GM23248 (cell line): Measurements from ENCODE around the gene ADGRV1. TPM values are rescaled to one million over a fixed set of nuclear protein-coding genes. Genes with fewer than 3 reads are reported as not detected.
A peak's percentile ranks its signal among the peaks of the same experiment; 100 is the strongest.

Experiments
- DNase-seq: peaks from one replicate; pipeline ENCODE4 v3.0.0-alpha.2; 2015
- H2AFZ ChIP-seq: fragments of 200-600 bp; sonication (generic); 2 replicates; pipeline ENCODE4 v1.6.1; 2016; ENCODE audit warnings: antibody characterized with exemption
- H3F3A ChIP-seq: fragments of 200-600 bp; sonication (generic); 2 replicates; pipeline ENCODE4 v1.6.1; 2016; ENCODE audit warnings: mild to moderate bottlenecking, antibody characterized with exemption, mixed run types; ENCODE audit not compliant: insufficient read depth
- H3K27ac ChIP-seq: fragments of 200-600 bp; sonication (generic); 2 replicates; pipeline ENCODE4 v1.5.1; 2016; ENCODE audit warnings: mild to moderate bottlenecking
- H3K27me3 ChIP-seq: fragments of 200-600 bp; sonication (generic); replicated peaks from 2 replicates; pipeline ENCODE4 v1.6.1; 2016; ENCODE audit warnings: mild to moderate bottlenecking; ENCODE audit not compliant: insufficient read depth
- H3K36me3 ChIP-seq: fragments of 200-600 bp; sonication (generic); 2 replicates; pipeline ENCODE4 v1.6.1; 2016; ENCODE audit warnings: low read depth, mild to moderate bottlenecking
- H3K4me1 ChIP-seq: fragments of 200-600 bp; sonication (generic); 2 replicates; pipeline ENCODE4 v1.6.1; 2016; ENCODE audit warnings: mild to moderate bottlenecking; ENCODE audit not compliant: insufficient read depth
- H3K4me2 ChIP-seq: fragments of 200-600 bp; sonication (generic); one replicate; pipeline ENCODE4 v1.6.1; 2016; ENCODE audit warnings: mild to moderate bottlenecking; ENCODE audit not compliant: unreplicated experiment
- H3K4me3 ChIP-seq: fragments of 200-600 bp; sonication (generic); 2 replicates; pipeline ENCODE4 v1.5.1; 2016; ENCODE audit warnings: mild to moderate bottlenecking
- H3K79me2 ChIP-seq: fragments of 200-600 bp; sonication (generic); 2 replicates; pipeline ENCODE4 v1.6.1; 2016; ENCODE audit warnings: mild to moderate bottlenecking; ENCODE audit not compliant: insufficient read depth
- H3K9ac ChIP-seq: fragments of 200-600 bp; sonication (generic); 2 replicates; pipeline ENCODE4 v1.6.1; 2016; ENCODE audit warnings: mild to moderate bottlenecking
- H3K9me2 ChIP-seq: fragments of 200-600 bp; sonication (generic); 2 replicates; pipeline ENCODE4 v1.6.1; 2016; ENCODE audit warnings: mixed run types, mild to moderate bottlenecking, moderate library complexity; ENCODE audit not compliant: insufficient read depth
- H3K9me3 ChIP-seq: fragments of 200-600 bp; sonication (generic); one replicate; pipeline ENCODE4 v1.6.1; 2017; ENCODE audit warnings: low read depth
- H4K20me1 ChIP-seq: fragments of 200-600 bp; sonication (generic); 2 replicates; pipeline ENCODE4 v1.6.0; 2016; ENCODE audit not compliant: insufficient read depth
- EZH2 ChIP-seq: fragments of 200-600 bp; sonication (generic); IDR thresholded peaks from 2 replicates; pipeline ENCODE4 v1.6.1; 2018; ENCODE audit warnings: antibody characterized with exemption, mild to moderate bottlenecking; ENCODE audit not compliant: insufficient read depth, poor library complexity, severe bottlenecking
- EZH2phosphoT487 ChIP-seq: fragments of 200-600 bp; sonication (generic); IDR thresholded peaks from 2 replicates; pipeline ENCODE4 v1.6.1; 2018; ENCODE audit warnings: antibody characterized with exemption, moderate library complexity, mild to moderate bottlenecking, low read depth; ENCODE audit not compliant: insufficient read depth
- WGBS, 2 experiments: methylation state at CpG; one replicate each; pipeline ENCODE4 v1.1.6; 2015 to 2017; ENCODE audit warnings: low lambda C conversion rate in 2 of 2, low coverage in 1 of 2; ENCODE audit errors: missing lambda C conversion rate in 2 of 2; 5-methylcytosine and 5-hydroxymethylcytosine counted together
- in situ Hi-C: fragments of 300-500 bp; cut with MboI; formaldehyde crosslinking; loops from 2 replicates; pipeline ENCODE4 v1.15.0; 2020
- polyA plus RNA-seq: library from polyadenylated mRNA; unstranded; fragments of >200 nt; fragmentation: Nextera tagmentation; extraction: Ambion mirVana; gene quantifications from 2 replicates; pipeline ENCODE4 v1.2.1, GENCODE V29; 2016
- total RNA-seq: library from RNA; depleted of rRNA; stranded (reverse); fragments of >200 nt; shearing (Covaris generic); gene quantifications from 2 replicates; pipeline ENCODE4 v1.2.3, GENCODE V29; 2014

ADGRV1 gene
- total and polyA plus RNA-seq, 2 experiments from 2014 or later: not detected

- in situ Hi-C loops: loop anchor here (10.0 kb wide), 1 partner anchor 161 kb away; no protein-coding TSS in a partner anchor
- H3K4me3 ChIP-seq: no peak overlapping the region
- no peaks in the 10 kb centered on the region for H3F3A ChIP-seq
- H3K27me3 ChIP-seq: no peaks in the 10 kb centered on the region
- no peak overlapping the region for H2AFZ ChIP-seq
- peaks cover 5% of the 10 kb centered on the region; the same call in 1 of the 2 replicates for H3K4me1 ChIP-seq
- no peak overlapping the region for H3K9ac ChIP-seq
- H3K27ac ChIP-seq: no peak overlapping the region
- DNase-seq: no peak
- no peaks in the 10 kb centered on the region for H3K9me3 ChIP-seq
- no peaks in the 10 kb centered on the region for H3K79me2 ChIP-seq
- WGBS, 2 experiments: 78 to 80% methylated on average over 6 of the region's 6 CpGs
- no peak overlapping the region for H3K4me2 ChIP-seq
- H3K36me3 ChIP-seq: no peaks in the 10 kb centered on the region
- no peaks in the 10 kb centered on the region for H3K9me2 ChIP-seq
- H4K20me1 ChIP-seq: no peaks in the 10 kb centered on the region
- TF ChIP-seq EZH2phosphoT487: no peak
- TF ChIP-seq EZH2: no peak
Observed at GRCh38 chr5:91095786-91096385, 537.3 kb downstream of the ADGRV1 start.

- no peak overlapping the region for H3K9ac ChIP-seq
- WGBS, 2 experiments: 57 to 70% methylated on average over 3 of the region's 3 CpGs
- no peaks in the 10 kb centered on the region; the same call in 1 of the 2 replicates for H3F3A ChIP-seq
- H3K79me2 ChIP-seq: no peaks in the 10 kb centered on the region
- H2AFZ ChIP-seq: no peak overlapping the region
- no peak overlapping the region for H3K4me2 ChIP-seq
- no peaks in the 10 kb centered on the region for H3K9me2 ChIP-seq
- peak; percentile 18 for DNase-seq
- no peaks in the 10 kb centered on the region for H3K36me3 ChIP-seq
- no peaks in the 10 kb centered on the region for H4K20me1 ChIP-seq
- no peaks in the 10 kb centered on the region for H3K27me3 ChIP-seq
- no peaks in the 10 kb centered on the region for H3K9me3 ChIP-seq
- no peak for TF ChIP-seq EZH2
- TF ChIP-seq EZH2phosphoT487: no peak
- peaks cover 7% of the 10 kb centered on the region; the same call in 1 of the 2 replicates for H3K4me1 ChIP-seq
- H3K27ac ChIP-seq: no peak overlapping the region
- no peak overlapping the region for H3K4me3 ChIP-seq
- in situ Hi-C loops: loop anchor here (10.0 kb wide), 1 partner anchor 164 kb away; no protein-coding TSS in a partner anchor
Observed at GRCh38 chr5:91098541-91098940, 539.9 kb downstream of the ADGRV1 start.

- H3K4me2 ChIP-seq: peak overlapping the region; percentile 41
- H3K9ac ChIP-seq: no peak overlapping the region
- in situ Hi-C loops: loop anchor here (5.0 kb wide), 1 partner anchor 286 kb away; no protein-coding TSS in a partner anchor
- peak; percentile 88 for DNase-seq
- H3K27me3 ChIP-seq: no peaks in the 10 kb centered on the region
- H3K79me2 ChIP-seq: no peaks in the 10 kb centered on the region
- no peaks in the 10 kb centered on the region for H3K9me3 ChIP-seq
- H3K4me3 ChIP-seq: no peak overlapping the region
- TF ChIP-seq EZH2 (no peak), EZH2phosphoT487 (no peak)
- H3F3A ChIP-seq: peaks cover 5% of the 10 kb centered on the region; the same call in 1 of the 2 replicates
- H3K9me2 ChIP-seq: no peaks in the 10 kb centered on the region
- peaks cover 14% of the 10 kb centered on the region; the same call in 1 of the 2 replicates for H3K4me1 ChIP-seq
- H2AFZ ChIP-seq: peak overlapping the region; percentile 76
- no peaks in the 10 kb centered on the region for H4K20me1 ChIP-seq
- no peaks in the 10 kb centered on the region for H3K36me3 ChIP-seq
- WGBS, 2 experiments: 26 to 28% methylated on average over 8 of the region's 8 CpGs
- H3K27ac ChIP-seq: no peak overlapping the region
Observed at GRCh38 chr5:91101600-91102379, 543.2 kb downstream of the ADGRV1 start.

GRCh38 chr5:91103353-91104061 lies 544.9 kb downstream of the ADGRV1 start:
- H3F3A ChIP-seq: peaks cover 5% of the 10 kb centered on the region; the same call in 1 of the 2 replicates
- H3K4me3 ChIP-seq: no peak overlapping the region
- no peaks in the 10 kb centered on the region for H3K36me3 ChIP-seq
- H3K9me2 ChIP-seq: no peaks in the 10 kb centered on the region
- peaks cover 11% of the 10 kb centered on the region; the same call in 1 of the 2 replicates for H3K4me1 ChIP-seq
- no peak overlapping the region for H3K9ac ChIP-seq
- in situ Hi-C loops: loop anchor here (5.0 kb wide), 1 partner anchor 284 kb away; no protein-coding TSS in a partner anchor
- H2AFZ ChIP-seq: no peak overlapping the region
- H3K27ac ChIP-seq: peak overlapping the region; percentile 13; the same call in 1 of the 2 replicates
- peak; percentile 84 for DNase-seq
- H3K27me3 ChIP-seq: no peaks in the 10 kb centered on the region
- WGBS, 2 experiments: 60 to 64% methylated on average over 6 of the region's 6 CpGs
- H3K9me3 ChIP-seq: no peaks in the 10 kb centered on the region
- H3K79me2 ChIP-seq: no peaks in the 10 kb centered on the region
- H3K4me2 ChIP-seq: no peak overlapping the region
- no peak for TF ChIP-seq EZH2
- no peak for TF ChIP-seq EZH2phosphoT487
- no peaks in the 10 kb centered on the region for H4K20me1 ChIP-seq
